Measurements from ENCODE around the gene NXPH1. TPM values are rescaled to one million over a fixed set of nuclear protein-coding genes. Genes with fewer than 3 reads are reported as not detected.

NXPH1 gene
- total RNA-seq, 4 donors from 2014 or later: not detected

GRCh38 chr7:8564281-8564680 is 130.9 kb downstream of the NXPH1 start:
- WGBS, 2 donors: 69 to 74% methylated on average over 3 of the region's 3 CpGs
- Histone ChIP-seq H3K4me1 (no peaks in the 10 kb centered on the region), H3K4me3 (no peak overlapping the region), H3K36me3 (no peaks in the 10 kb centered on the region), H3K27ac (no peak overlapping the region), H3K27me3 (no peaks in the 10 kb centered on the region), H3K9me3 (no peaks in the 10 kb centered on the region)
- TF ChIP-seq POLR2A (IDR thresholded peaks at IDR 0.05) (no peak), CTCF (IDR thresholded peaks at IDR 0.05) (no peak)
- no peak for DNase-seq
- intact Hi-C loops (cut with DNase I): no loop called here

GRCh38 chr7:8566016-8566415 is 132.6 kb downstream of the NXPH1 start:
- DNase-seq: no peak
- 41 to 48% methylated on average over 2 of the region's 2 CpGs for WGBS, 2 donors
- Histone ChIP-seq H3K27me3 (no peaks in the 10 kb centered on the region), H3K4me1 (no peaks in the 10 kb centered on the region), H3K27ac (no peak overlapping the region), H3K4me3 (no peak overlapping the region), H3K36me3 (no peaks in the 10 kb centered on the region), H3K9me3 (no peaks in the 10 kb centered on the region)
- TF ChIP-seq POLR2A (IDR thresholded peaks at IDR 0.05): no peak
- TF ChIP-seq CTCF (IDR thresholded peaks at IDR 0.05): no peak
- intact Hi-C loops (cut with DNase I): no loop called here

- H3K9me3 ChIP-seq: no peaks in the 10 kb centered on the region
- no peaks in the 10 kb centered on the region for H3K36me3 ChIP-seq
- no peaks in the 10 kb centered on the region for H3K27me3 ChIP-seq
- no peak overlapping the region for H3K27ac ChIP-seq
- no peak for DNase-seq
- H3K4me1 ChIP-seq: no peaks in the 10 kb centered on the region
- no peak overlapping the region for H3K4me3 ChIP-seq
- intact Hi-C loops (cut with DNase I): no loop called here
- 63 to 71% methylated on average over 4 of the region's 4 CpGs for WGBS, 2 donors
- TF ChIP-seq CTCF (IDR thresholded peaks at IDR 0.05) (no peak), POLR2A (IDR thresholded peaks at IDR 0.05) (no peak)
These were observed 134.2 kb downstream of the NXPH1 start for GRCh38 chr7:8567626-8568025.

- intact Hi-C loops (cut with DNase I): no loop called here
- Histone ChIP-seq H3K9me3 (no peaks in the 10 kb centered on the region), H3K27me3 (no peaks in the 10 kb centered on the region), H3K4me3 (no peak overlapping the region), H3K36me3 (no peaks in the 10 kb centered on the region), H3K27ac (no peak overlapping the region), H3K4me1 (no peaks in the 10 kb centered on the region)
- TF ChIP-seq POLR2A (IDR thresholded peaks at IDR 0.05) (no peak), CTCF (IDR thresholded peaks at IDR 0.05) (no peak)
- WGBS, 2 donors: 69 to 77% methylated on average over 5 to 6 of the region's 6 CpGs
- DNase-seq: no peak
These were observed 146.3 kb downstream of the NXPH1 start for GRCh38 chr7:8579661-8580194.

- no peak for DNase-seq
- Histone ChIP-seq H3K36me3 (no peaks in the 10 kb centered on the region), H3K27me3 (no peaks in the 10 kb centered on the region), H3K27ac (no peak overlapping the region), H3K9me3 (no peaks in the 10 kb centered on the region), H3K4me1 (no peaks in the 10 kb centered on the region), H3K4me3 (no peak overlapping the region)
- intact Hi-C loops (cut with DNase I): no loop called here
- 80 to 100% methylated on average over 1 to 4 of the region's 5 CpGs for WGBS, 2 donors
- no peak for TF ChIP-seq CTCF (IDR thresholded peaks at IDR 0.05)
- no peak for TF ChIP-seq POLR2A (IDR thresholded peaks at IDR 0.05)
These were observed 148.4 kb downstream of the NXPH1 start for GRCh38 chr7:8581842-8582241.
